Lung (tissue), 12 donors: ENCODE data around the gene NAA35. TPM values are rescaled to one million over a fixed set of nuclear protein-coding genes. Genes with fewer than 3 reads are reported as not detected.

Source experiments
- ATAC-seq: fragments of 200-7000 bp; cut with Tn5 transposase; one replicate; pipeline ENCODE4 v1.9.1; 2020; ENCODE audit warnings: moderate number of reproducible peaks; ENCODE audit not compliant: insufficient read depth, low FRiP score
- DNase-seq, 3 donors: peaks; one replicate each; pipeline ENCODE4 v3.0.0-alpha.2; 2013 to 2017
- H3K27ac ChIP-seq, 2 donors: one replicate each; pipeline ENCODE4 v1.5.1; 2013; ENCODE audit warnings: mild to moderate bottlenecking in 2 of 2, moderate library complexity in 2 of 2, control low read depth in 1 of 2, inconsistent platforms in 1 of 2, low read depth in 1 of 2, low read length in 1 of 2
- H3K27me3 ChIP-seq, 3 donors: one replicate each; pipeline ENCODE4 v1.5.1; 2013; ENCODE audit warnings: low read length in 2 of 3; ENCODE audit not compliant: control insufficient read depth in 3 of 3, insufficient read depth in 3 of 3
- H3K36me3 ChIP-seq, 4 donors: one replicate each; pipeline ENCODE4 v1.5.1; 2013; ENCODE audit warnings: low read length in 4 of 4, mild to moderate bottlenecking in 1 of 4, moderate library complexity in 1 of 4; ENCODE audit not compliant: control insufficient read depth in 4 of 4, insufficient read depth in 4 of 4
- H3K4me1 ChIP-seq, 5 donors: one replicate each; pipeline ENCODE4 v1.5.1; 2013; ENCODE audit warnings: low read length in 5 of 5, mild to moderate bottlenecking in 2 of 5, moderate library complexity in 1 of 5; ENCODE audit not compliant: control insufficient read depth in 5 of 5, insufficient read depth in 5 of 5
- H3K4me3 ChIP-seq: one replicate; pipeline ENCODE4 v1.5.1; 2013; ENCODE audit warnings: mild to moderate bottlenecking, control low read depth, moderate library complexity
- H3K9ac ChIP-seq, 2 donors: one replicate each; pipeline ENCODE4 v1.5.1; 2013; ENCODE audit warnings: low read length in 2 of 2, control low read depth in 1 of 2; ENCODE audit not compliant: insufficient read depth in 1 of 2
- H3K9me3 ChIP-seq, 4 donors: one replicate each; pipeline ENCODE4 v1.5.1; 2013; ENCODE audit warnings: low read length in 3 of 4, mild to moderate bottlenecking in 1 of 4, moderate library complexity in 1 of 4; ENCODE audit not compliant: control insufficient read depth in 4 of 4, insufficient read depth in 3 of 4
- CTCF ChIP-seq: IDR thresholded peaks from 2 replicates; pipeline ENCODE4 v1.5.1; 2012; ENCODE audit warnings: mild to moderate bottlenecking; ENCODE audit errors: control extremely low read depth, extremely low read depth
- WGBS, 2 donors: extraction: QIAGEN DNeasy Blood & Tissue Kit; methylation state at CpG; one replicate each; pipeline ENCODE4 v1.1.7; 2013; 5-methylcytosine and 5-hydroxymethylcytosine counted together
- polyA plus RNA-seq, 2 donors: library from polyadenylated mRNA; stranded (reverse); fragments of 200-250 nt; gene quantifications; one replicate each; pipeline ENCODE4 v1.2.1, GENCODE V29; 2013
- total RNA-seq, 2 donors: library from RNA; depleted of rRNA in 1 of 2; stranded (reverse); fragments of >200 nt in 1 of 2; gene quantifications; one replicate each; pipeline ENCODE4 v1.2.1, GENCODE V29; 2014 to 2021
- donor health status: control.
- donor health status: control.
- donor health status: Bipolar disorder and iron deficiency.
- donor health status: healthy.
- donor health status: DM: yes; HTN: yes; CAD: no.

The NAA35 gene
- total and polyA plus RNA-seq, 4 donors, result 6.8 to 33.9 (median 16.2) TPM

GRCh38 chr9:86042199-86042978, 101.4 kb downstream of the NAA35 start:
- Histone ChIP-seq H3K27me3 (no peaks in the 10 kb centered on the region), H3K4me3 (no peak overlapping the region), H3K9me3 (no peaks in the 10 kb centered on the region), H3K36me3 (peaks cover 0 to 9% (median 0%) of the 10 kb centered on the region in 4 donors), H3K9ac (no peak overlapping the region), H3K27ac (no peak overlapping the region), H3K4me1 (peaks cover 0 to 4% (median 0%) of the 10 kb centered on the region in 5 donors)
- WGBS, 2 donors, result 77 to 78% methylated on average over 5 of the region's 5 CpGs
- no peak for TF ChIP-seq CTCF
- ATAC-seq, result no peak
- DNase-seq, result no peak

- WGBS, 2 donors, result 94 to 95% methylated on average over 5 of the region's 5 CpGs
- peaks cover 0 to 9% (median 0%) of the 10 kb centered on the region in 4 donors for H3K36me3 ChIP-seq
- DNase-seq, result no peak
- no peak for TF ChIP-seq CTCF
- no peak overlapping the region for H3K4me3 ChIP-seq
- ATAC-seq, result no peak
- H3K27me3 ChIP-seq, result no peaks in the 10 kb centered on the region
- H3K27ac ChIP-seq, result no peak overlapping the region
- H3K9ac ChIP-seq, result no peak overlapping the region
- H3K4me1 ChIP-seq, result peaks cover 0 to 4% (median 0%) of the 10 kb centered on the region in 5 donors
- H3K9me3 ChIP-seq, result no peaks in the 10 kb centered on the region
Measured at GRCh38 chr9:86043586-86043985, 102.6 kb downstream of the NAA35 start.

GRCh38 chr9:86043999-86044398, 103.1 kb downstream of the NAA35 start:
- Histone ChIP-seq H3K4me3 (no peak overlapping the region), H3K9me3 (no peaks in the 10 kb centered on the region), H3K27ac (no peak overlapping the region), H3K4me1 (peaks cover 0 to 4% (median 0%) of the 10 kb centered on the region in 5 donors), H3K9ac (no peak overlapping the region), H3K36me3 (peaks cover 0 to 9% (median 0%) of the 10 kb centered on the region in 4 donors), H3K27me3 (no peaks in the 10 kb centered on the region)
- WGBS, 2 donors, result 85 to 90% methylated on average over 4 of the region's 4 CpGs
- ATAC-seq (no peak), DNase-seq (no peak)
- no peak for TF ChIP-seq CTCF
